Islet precursor cell (in vitro differentiated cells): ENCODE results near the gene ARHGEF17.

ENCODE experiments used
- DNase-seq: peaks from one replicate; pipeline ENCODE4 v3.0.0-alpha.2; 2018

ARHGEF17 gene

GRCh38 chr11:73334384-73335203 lies 26.5 kb downstream of the ARHGEF17 start:
- DNase-seq, result peak; percentile 95

DNA sequence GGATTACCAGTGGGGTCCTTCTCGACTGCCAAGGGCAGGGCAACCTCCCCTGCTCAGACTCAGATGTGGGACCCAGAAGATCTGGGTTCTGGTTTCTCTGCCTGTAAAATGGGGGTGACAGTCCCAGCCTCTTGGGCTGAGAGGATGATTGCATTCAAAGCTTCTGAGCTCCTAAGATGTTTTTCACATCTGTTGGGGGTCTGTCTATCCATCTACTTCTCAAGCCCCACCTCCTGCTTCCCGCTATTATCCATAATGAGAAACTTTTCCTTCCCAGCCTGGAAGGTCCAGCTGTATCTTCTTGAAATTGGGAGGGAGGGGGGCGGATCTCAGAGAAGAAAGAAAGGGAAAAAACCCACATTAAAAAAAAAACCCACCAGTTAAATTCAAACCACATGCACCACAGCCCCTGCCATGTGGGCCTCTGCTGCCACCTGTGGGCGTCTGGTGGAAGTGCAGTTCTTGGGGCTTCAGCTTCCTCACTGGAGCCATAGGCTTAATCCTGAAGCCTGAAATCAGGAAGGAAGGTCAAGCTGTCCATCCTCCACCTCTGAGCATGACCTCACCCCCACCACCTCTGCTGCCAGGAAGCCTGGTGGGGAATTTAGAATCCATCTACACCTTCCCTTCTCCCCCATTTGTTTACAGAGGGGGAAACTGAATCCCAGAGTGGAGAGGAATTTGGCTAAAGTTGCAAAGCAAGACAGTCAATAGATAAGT lies 27.3 kb downstream of the ARHGEF17 start:
- DNase-seq, result peak; percentile 93

GRCh38 chr11:73337846-73338245 lies 29.8 kb downstream of the ARHGEF17 start:
- DNase-seq, result no peak

DNA sequence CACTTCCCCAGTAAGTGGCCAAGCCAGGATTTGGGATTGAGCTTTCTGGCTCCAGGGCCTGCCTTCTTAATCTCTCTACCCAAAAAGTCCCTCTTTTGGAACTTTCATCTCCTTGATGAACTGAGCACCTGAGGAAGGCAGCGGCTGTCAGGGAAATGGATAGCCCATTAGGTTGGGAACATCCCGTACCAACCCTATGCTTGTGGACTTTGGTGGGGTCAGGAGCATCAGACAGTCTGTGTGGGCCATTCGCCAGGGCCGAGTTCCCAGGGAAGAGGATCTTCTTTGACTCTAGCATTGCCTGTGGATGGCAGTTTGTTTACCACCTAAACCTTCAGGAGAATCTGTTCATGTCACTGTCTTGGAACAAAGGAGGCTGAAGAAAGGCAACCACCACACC lies 30.2 kb downstream of the ARHGEF17 start:
- DNase-seq, result no peak

DNA sequence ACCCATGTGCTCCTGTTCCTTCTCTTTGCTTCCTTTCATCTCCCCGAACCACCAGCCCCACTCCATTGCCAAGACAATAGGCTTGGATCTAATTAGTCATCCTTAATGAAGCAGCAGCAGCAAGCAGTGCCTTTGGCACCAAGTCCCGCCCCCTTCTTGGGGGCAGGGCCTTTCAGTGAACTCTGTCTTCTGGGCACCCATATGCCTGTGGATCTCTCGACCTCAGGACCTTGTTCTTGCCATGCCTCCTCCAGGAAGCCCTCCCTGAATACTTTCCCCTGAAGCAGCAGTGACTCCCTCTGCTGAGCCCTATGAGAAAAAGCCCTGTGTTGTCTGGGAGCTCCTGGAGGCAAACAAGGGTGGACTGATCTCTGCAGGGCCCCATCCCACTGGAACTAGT lies 32.1 kb downstream of the ARHGEF17 start:
- no peak for DNase-seq

GRCh38 chr11:73342633-73343032 lies 34.6 kb downstream of the ARHGEF17 start:
- DNase-seq, result no peak

DNA sequence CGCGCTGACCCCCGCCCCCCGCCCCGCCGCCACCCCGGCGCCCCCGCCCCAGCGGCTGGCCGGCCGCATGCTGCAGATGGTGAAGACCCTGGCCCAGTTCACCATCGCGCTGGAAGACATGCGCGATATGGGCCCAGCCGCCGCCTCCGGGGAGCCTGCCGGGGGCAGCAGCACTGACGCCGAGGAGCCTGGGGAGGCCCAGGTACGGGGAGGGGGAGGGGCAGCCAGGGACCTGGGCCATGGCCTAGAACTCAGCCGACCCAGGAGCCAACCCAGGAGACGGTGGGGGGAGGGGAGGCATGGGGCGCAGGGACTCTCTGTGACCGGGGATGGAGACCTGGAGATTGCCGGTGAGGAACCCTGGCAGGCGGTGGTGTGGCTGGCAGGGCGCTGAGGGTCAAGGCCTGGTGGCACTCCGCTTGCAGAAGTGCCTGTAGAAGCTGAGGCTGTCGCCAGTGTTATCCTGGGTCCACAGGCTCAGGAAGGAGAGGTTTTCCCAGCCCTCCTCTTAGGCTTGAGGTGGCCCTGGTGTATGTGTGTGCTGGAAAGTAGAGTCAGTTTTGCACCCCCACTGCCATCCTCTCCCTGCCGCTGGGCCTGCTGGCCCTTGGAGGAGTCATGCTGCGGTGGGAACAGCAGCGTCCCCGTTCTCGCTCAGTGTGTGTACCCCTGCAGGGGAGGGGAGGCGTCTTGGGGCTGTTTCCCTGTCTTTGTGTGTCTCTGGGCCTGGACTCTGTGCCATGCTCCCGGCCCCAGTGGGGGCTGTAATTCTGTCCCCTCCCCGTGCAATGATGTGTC lies 35.2 kb downstream of the ARHGEF17 start:
- DNase-seq, result no peak

DNA sequence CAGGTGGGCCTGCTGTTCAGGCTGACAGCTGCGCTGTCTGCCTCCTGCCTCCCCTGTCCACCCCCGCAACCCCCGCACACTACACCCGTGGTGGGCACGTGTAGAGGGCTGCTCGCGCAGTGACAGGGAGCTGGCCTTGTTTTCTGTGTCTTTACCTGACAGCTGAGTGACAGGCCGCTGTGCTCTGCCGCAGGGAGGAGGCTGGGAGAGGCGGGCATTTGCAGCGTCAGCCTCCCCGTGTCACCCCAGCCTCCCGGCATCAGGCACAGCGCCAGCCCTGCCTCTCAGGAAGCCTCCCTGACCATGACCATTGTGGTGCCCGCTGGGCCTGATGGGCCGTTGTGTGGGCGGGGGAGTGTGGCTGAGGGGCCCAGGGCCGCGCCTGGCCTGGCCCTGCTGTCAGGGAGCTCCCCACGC lies 36.1 kb downstream of the ARHGEF17 start:
- no peak for DNase-seq

DNA sequence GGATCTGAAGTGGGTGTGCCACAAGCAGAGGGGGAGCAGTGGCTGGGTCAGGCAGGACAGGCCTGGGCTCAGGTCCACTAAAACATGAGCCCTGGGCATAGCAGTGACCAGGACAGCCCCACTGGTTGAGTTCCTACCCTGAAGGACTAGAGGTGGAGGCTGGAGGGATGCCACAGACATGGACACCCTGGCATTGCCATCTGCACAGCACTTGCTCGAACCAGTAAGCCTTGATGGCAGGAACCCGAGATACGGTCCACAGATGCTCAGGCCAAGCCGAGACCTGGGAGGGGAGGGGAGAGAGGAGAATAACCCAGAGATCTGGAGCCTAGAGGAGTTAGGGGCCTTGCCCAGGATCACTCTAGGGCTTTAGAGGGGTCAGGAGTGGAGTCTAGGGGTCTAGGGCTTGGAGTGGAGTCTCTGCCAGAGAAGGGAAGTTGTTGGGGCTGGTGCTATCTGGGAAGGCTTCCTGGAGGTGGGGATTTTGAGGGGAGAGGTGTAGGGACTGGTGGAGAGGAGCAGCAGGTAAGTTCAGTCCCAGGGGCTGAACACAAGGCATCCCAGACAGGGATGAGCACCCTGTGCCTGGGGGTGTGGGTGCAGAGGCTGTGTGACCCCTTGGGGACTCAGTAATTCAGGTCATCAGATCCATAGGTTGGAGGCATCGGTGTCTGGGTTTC lies 37.5 kb downstream of the ARHGEF17 start:
- DNase-seq, result no peak

GRCh38 chr11:73346186-73346935 lies 38.3 kb downstream of the ARHGEF17 start:
- no peak for DNase-seq

GRCh38 chr11:73347067-73347466 lies 39.0 kb downstream of the ARHGEF17 start:
- DNase-seq, result no peak

GRCh38 chr11:73348838-73349237 lies 40.8 kb downstream of the ARHGEF17 start:
- no peak for DNase-seq

- no peak for DNase-seq
Observed at GRCh38 chr11:73349633-73350032, 41.6 kb downstream of the ARHGEF17 start.

DNA sequence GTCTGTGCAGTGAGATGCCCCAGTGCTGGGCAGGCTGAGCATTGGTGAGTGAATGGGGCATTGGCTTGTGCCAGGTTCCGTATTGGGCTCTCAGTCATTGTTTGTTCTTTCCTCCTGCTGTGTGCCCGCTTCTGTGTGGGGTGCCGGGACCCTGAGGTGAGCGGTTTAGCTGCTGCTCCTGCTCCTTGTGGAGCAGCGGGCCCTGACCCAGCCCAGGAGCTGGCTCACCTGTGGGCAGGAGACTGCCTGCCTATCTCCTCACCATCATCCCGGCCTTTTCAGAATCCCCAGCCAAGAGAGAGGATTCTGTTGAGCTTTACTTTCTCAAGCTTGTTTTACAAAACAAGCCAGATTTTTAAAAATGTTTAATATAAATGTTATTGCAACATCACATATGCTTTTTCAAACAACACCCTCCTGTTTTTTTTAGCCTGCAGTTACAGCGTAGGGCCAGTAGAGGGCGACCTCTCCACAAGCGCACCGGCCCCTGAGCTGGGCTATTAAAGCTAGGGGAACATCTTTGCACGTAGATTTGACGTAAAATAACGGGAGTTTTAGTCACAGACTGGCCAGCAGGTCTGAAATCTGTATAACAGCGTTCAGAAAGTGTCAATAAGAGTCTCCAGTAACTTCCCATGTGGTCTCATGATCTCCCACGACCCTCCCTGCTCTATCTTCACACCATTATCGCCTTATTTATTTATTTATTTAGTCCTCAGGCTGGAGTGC lies 43.0 kb downstream of the ARHGEF17 start:
- DNase-seq, result no peak

DNA sequence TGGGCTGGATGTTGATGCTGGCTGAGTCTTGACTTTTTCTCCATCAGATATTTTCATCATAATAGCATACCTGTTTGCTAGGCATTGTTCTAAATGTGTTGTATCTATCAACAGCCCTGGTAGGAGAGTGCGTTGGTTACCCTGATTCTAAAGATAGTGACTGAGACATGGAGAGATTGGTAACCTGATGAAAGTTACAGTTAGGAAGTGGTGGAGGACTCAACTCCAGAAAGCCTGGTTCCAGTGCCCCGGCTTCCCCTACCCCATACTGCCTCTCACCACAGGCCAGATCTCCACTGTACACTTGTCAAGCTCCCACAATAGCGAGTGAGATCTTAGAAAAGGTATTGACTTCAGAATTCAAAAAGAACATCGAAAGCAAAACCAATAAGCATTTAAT lies 45.3 kb downstream of the ARHGEF17 start:
- no peak for DNase-seq

- no peak for DNase-seq
Observed at GRCh38 chr11:73355109-73355508, 47.0 kb downstream of the ARHGEF17 start.

DNA sequence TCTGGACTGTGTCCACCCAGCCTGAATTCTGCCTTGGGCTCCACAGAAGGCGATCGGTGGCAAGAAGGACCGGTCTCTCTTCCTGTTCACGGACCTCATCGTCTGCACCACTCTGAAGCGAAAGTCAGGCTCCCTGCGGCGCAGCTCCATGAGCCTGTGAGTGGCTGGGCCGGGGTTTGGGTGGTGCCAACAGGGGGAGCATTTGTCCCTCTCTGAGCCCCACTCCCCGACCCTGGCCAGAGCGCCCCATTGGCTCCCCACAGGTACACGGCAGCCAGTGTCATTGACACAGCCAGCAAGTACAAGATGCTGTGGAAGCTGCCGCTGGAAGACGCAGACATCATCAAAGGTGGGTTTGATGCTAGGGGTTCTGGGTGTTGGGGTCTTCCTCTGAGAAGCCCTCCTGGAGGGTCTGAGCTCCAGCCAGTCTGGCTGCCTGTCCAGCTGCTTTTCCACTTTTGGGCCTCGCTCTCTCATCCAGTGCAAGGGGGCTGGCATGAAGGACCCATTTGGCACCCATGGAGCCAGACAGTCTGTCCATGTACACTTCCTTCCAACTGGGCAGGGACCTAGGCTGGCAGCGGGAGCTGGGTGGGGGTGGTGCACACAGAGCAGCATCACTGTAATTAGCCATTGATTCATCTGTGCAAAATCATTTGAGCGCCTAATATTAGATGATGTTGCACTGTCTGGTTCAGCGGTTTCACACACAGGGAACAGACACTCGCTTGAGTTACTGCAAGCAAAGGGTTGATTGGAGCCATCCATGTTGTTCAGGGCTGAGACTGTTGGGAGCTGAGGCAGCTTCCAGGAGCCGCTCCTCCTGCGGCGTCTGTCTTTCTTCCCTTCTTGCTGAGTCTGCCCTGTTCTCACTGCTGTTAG lies 49.1 kb downstream of the ARHGEF17 start:
- DNase-seq, result no peak

GRCh38 chr11:73358071-73358470 lies 50.0 kb downstream of the ARHGEF17 start:
- no peak for DNase-seq

GRCh38 chr11:73359341-73359740 lies 51.3 kb downstream of the ARHGEF17 start:
- no peak for DNase-seq
